ENCODE results near the gene MICU2. TPM values are rescaled to one million over a fixed set of nuclear protein-coding genes. Genes with fewer than 3 reads are reported as not detected.

The MICU2 gene
- total RNA-seq, 1 experiment from 2014 or later: 56.0 TPM

DNA sequence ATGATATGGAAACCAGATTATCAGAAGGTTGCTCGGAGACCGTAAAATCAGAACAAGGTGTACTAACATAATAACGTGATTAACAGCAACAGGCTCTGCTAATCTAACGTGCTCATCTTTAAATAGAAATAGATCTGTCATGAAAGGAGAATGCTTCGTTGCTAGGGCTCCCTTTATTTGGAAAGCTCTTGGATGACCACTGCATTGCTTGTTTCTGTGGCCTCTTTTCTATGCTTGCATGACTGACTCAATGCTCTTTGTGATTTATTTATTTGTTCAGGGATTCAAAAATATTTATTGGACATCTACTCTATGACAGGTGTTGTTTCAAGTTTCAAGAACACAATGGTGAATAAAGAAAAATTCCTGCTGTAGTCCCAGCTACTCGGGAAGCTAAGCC is 122.6 kb downstream of the MICU2 start:
- ChIA-PET CTCF (no interaction called here), POLR2A (ENCODE audit: low non-redundant PET) (no interaction called here)
- H3K36me3 ChIP-seq (ENCODE audit: insufficient read depth, low read length, poor library complexity, severe bottlenecking): no peaks in the 10 kb centered on the region
- no peak overlapping the region for H3K27ac ChIP-seq (ENCODE audit: low read depth, low read length, poor library complexity, severe bottlenecking)
- no TSS peak for BruUV-seq (replicated peaks)
- no peak for DNase-seq (ENCODE audit: low spot score)
- peaks cover 15% of the 10 kb centered on the region for H3K4me1 ChIP-seq (ENCODE audit: insufficient read depth, low read length, poor library complexity, severe bottlenecking)
- TF ChIP-seq EZH2 (IDR thresholded peaks at IDR 0.05; ENCODE audit: borderline replicate concordance, low read depth, low read length, poor library complexity, severe bottlenecking): no peak
- TF ChIP-seq, protein P1, sequence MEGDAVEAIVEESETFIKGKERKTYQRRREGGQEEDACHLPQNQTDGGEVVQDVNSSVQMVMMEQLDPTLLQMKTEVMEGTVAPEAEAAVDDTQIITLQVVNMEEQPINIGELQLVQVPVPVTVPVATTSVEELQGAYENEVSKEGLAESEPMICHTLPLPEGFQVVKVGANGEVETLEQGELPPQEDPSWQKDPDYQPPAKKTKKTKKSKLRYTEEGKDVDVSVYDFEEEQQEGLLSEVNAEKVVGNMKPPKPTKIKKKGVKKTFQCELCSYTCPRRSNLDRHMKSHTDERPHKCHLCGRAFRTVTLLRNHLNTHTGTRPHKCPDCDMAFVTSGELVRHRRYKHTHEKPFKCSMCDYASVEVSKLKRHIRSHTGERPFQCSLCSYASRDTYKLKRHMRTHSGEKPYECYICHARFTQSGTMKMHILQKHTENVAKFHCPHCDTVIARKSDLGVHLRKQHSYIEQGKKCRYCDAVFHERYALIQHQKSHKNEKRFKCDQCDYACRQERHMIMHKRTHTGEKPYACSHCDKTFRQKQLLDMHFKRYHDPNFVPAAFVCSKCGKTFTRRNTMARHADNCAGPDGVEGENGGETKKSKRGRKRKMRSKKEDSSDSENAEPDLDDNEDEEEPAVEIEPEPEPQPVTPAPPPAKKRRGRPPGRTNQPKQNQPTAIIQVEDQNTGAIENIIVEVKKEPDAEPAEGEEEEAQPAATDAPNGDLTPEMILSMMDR (conservative IDR thresholded peaks at IDR 0.05; ENCODE audit: low read depth, low read length): no peak
- intact Hi-C loops (cut with micrococcal nuclease; ENCODE audit: unreplicated experiment): loop anchor here (10.0 kb wide), 1 partner anchor 1313 kb away; no protein-coding TSS in a partner anchor
- no peak overlapping the region for H3K4me3 ChIP-seq (ENCODE audit: low read depth, low read length, poor library complexity, severe bottlenecking)
- H3K27me3 ChIP-seq (replicated peaks; ENCODE audit: insufficient read depth, low read depth, low read length, poor library complexity): no peaks in the 10 kb centered on the region
- peaks cover 6% of the 10 kb centered on the region for H3K9me3 ChIP-seq (ENCODE audit: low read depth, low read length, poor library complexity, severe bottlenecking)

DNA sequence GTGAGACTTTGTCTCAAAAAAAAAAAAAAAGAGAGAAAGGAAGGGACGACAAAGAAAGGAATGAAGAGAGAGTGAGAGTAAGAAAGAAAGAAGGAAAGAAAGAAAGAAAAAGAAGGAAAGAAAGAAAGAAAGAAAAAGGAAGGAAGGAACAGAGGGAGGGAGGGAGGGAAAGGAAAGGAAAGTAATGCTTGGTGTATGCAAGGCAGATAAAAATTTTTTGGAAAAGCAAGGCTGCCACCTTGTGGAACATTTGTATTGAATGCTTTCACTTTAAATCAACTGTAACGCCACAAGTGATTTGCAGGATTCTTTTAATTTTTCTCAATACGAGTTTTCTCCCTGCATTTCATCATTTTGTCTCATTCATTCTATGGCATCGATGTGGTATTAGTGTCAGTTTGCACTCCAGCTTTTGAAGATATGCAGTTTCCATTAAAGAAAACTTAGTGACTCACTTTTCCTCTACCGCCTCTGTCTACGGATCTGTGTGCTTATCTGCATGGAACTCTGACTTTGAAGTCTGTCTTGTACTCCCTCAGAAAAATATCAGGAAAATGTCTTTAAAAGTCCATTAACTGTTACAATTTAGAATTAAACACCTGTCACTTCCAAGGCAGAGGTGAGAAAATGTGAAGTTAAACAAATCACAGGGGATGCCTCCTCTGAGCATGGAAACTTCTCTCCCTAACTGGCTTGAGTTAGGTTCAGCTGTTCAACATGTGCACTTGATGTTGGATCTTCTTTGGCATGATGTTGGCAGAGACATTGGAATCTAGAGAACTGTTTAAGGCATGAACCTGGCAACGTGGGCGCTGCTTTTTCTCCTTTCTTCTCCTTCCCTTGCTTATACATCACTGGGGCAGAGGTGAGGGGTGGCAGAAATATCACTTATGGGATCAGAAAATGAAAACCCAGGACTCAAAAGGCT is 124.8 kb downstream of the MICU2 start:
- peak overlapping the region; percentile 5 for H3K4me3 ChIP-seq (ENCODE audit: low read depth, low read length, poor library complexity, severe bottlenecking)

DNA sequence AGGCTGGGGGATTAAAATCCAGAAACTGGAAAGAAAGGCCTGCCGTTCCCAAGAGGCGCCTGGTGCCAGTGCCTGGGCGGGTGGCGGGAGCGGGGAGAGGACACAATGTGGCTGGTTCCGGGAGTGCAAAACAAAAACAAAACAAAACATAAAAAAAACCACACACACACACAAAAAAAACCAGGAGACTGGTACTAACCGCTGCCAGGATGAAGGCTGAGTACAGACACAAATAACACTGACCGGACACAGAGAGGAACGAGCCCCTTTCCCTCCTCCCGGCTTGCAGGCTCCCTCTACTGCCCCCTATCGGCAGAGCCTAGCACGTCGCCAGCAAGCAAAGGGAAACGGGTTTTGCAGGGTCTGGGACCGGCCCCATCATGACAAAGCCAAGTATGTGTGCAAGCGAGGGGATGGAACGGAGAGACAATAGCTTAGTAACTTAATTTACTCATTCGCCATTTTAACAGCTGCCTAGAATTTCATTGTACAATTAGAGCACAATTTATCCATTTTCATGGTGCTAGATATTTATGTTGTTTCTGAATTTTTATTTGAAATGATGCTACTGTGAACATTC is 127.0 kb downstream of the MICU2 start:
- BruUV-seq (replicated peaks): no TSS peak
- POLR2A ChIA-PET (ENCODE audit: low non-redundant PET): no interaction called here

More for the DNA sequence above, 124.8 kb downstream of the MICU2 start:
- H3K4me1 ChIP-seq (ENCODE audit: insufficient read depth, low read length, poor library complexity, severe bottlenecking): peaks cover 30% of the 10 kb centered on the region
- no TSS peak for BruUV-seq (replicated peaks)
- intact Hi-C loops (cut with micrococcal nuclease; ENCODE audit: unreplicated experiment): loop anchor here (1.0 to 10.0 kb wide), 8 partner anchors 82 to 1294 kb away; no protein-coding TSS in a partner anchor
- no peaks in the 10 kb centered on the region for H3K9me3 ChIP-seq (ENCODE audit: low read depth, low read length, poor library complexity, severe bottlenecking)
- DNase-seq (ENCODE audit: low spot score): peak; percentile 89
- no peak for TF ChIP-seq EZH2 (IDR thresholded peaks at IDR 0.05; ENCODE audit: borderline replicate concordance, low read depth, low read length, poor library complexity, severe bottlenecking)
- TF ChIP-seq, protein P1 (conservative IDR thresholded peaks at IDR 0.05; ENCODE audit: low read depth, low read length): peak; percentile 61
- H3K27ac ChIP-seq (ENCODE audit: low read depth, low read length, poor library complexity, severe bottlenecking): no peak overlapping the region
- CTCF ChIA-PET: no interaction called here
- POLR2A ChIA-PET (ENCODE audit: low non-redundant PET): no interaction called here
- no peaks in the 10 kb centered on the region for H3K27me3 ChIP-seq (replicated peaks; ENCODE audit: insufficient read depth, low read depth, low read length, poor library complexity)
- H3K36me3 ChIP-seq (ENCODE audit: insufficient read depth, low read length, poor library complexity, severe bottlenecking): no peaks in the 10 kb centered on the region

More for the DNA sequence above, 127.0 kb downstream of the MICU2 start:
- intact Hi-C loops (cut with micrococcal nuclease; ENCODE audit: unreplicated experiment): loop anchor here (1.0 to 10.0 kb wide), 5 partner anchors 80 to 1292 kb away; no protein-coding TSS in a partner anchor
- H3K27ac ChIP-seq (ENCODE audit: low read depth, low read length, poor library complexity, severe bottlenecking): peak overlapping the region; percentile 61
- H3K4me3 ChIP-seq (ENCODE audit: low read depth, low read length, poor library complexity, severe bottlenecking): peak overlapping the region; percentile 23
- peaks cover 30% of the 10 kb centered on the region for H3K4me1 ChIP-seq (ENCODE audit: insufficient read depth, low read length, poor library complexity, severe bottlenecking)
- no peaks in the 10 kb centered on the region for H3K27me3 ChIP-seq (replicated peaks; ENCODE audit: insufficient read depth, low read depth, low read length, poor library complexity)
- H3K36me3 ChIP-seq (ENCODE audit: insufficient read depth, low read length, poor library complexity, severe bottlenecking): no peaks in the 10 kb centered on the region
- H3K9me3 ChIP-seq (ENCODE audit: low read depth, low read length, poor library complexity, severe bottlenecking): no peaks in the 10 kb centered on the region
- CTCF ChIA-PET: interaction anchor here (0.5 to 1.7 kb wide), 4 partner anchors 180 to 984 kb away, joined by 3 to 9 read pairs (median 3); no protein-coding TSS in a partner anchor
- DNase-seq (ENCODE audit: low spot score): peak; percentile 93
- TF ChIP-seq, protein P1 (conservative IDR thresholded peaks at IDR 0.05; ENCODE audit: low read depth, low read length): peak; percentile 99
- no peak for TF ChIP-seq EZH2 (IDR thresholded peaks at IDR 0.05; ENCODE audit: borderline replicate concordance, low read depth, low read length, poor library complexity, severe bottlenecking)

Measured in A673 (cell line).